Glutamatergic neuron (in vitro differentiated cells): ENCODE data around the gene PGP. TPM values are rescaled to one million over a fixed set of nuclear protein-coding genes. Genes with fewer than 3 reads are reported as not detected.

ENCODE experiments used
- DNase-seq: peaks from one replicate; pipeline ENCODE4 v3.0.0; 2022
- H3K27ac Mint-ChIP-seq: one replicate; pipeline ENCODE4 v1.8.0; 2020; ENCODE audit warnings: mild to moderate bottlenecking, mixed read lengths, inconsistent platforms; ENCODE audit not compliant: unreplicated experiment
- H3K27me3 Mint-ChIP-seq: one replicate; pipeline ENCODE4 v1.8.0; 2020; ENCODE audit warnings: mild to moderate bottlenecking, moderate library complexity, mixed read lengths, inconsistent platforms; ENCODE audit not compliant: unreplicated experiment
- H3K36me3 Mint-ChIP-seq: one replicate; pipeline ENCODE4 v1.8.0; 2020; ENCODE audit warnings: mild to moderate bottlenecking, mixed read lengths, inconsistent platforms; ENCODE audit not compliant: unreplicated experiment
- H3K4me1 Mint-ChIP-seq: one replicate; pipeline ENCODE4 v1.8.0; 2020; ENCODE audit warnings: mild to moderate bottlenecking, low read depth, mixed read lengths, inconsistent platforms; ENCODE audit not compliant: unreplicated experiment
- H3K4me3 Mint-ChIP-seq: one replicate; pipeline ENCODE4 v1.8.0; 2020; ENCODE audit warnings: mild to moderate bottlenecking, mixed read lengths, inconsistent platforms; ENCODE audit not compliant: unreplicated experiment
- H3K9me3 Mint-ChIP-seq: one replicate; pipeline ENCODE4 v1.8.0; 2020; ENCODE audit warnings: mild to moderate bottlenecking, moderate library complexity, mixed read lengths, inconsistent platforms; ENCODE audit not compliant: unreplicated experiment
- total RNA-seq: library from RNA; stranded (reverse); fragmentation: NEBNext Ultra II Directional; extraction: Animal tissue kit (Norgen Biotek cat#: 25700); gene quantifications from one replicate; pipeline ENCODE4 v1.2.1, GENCODE V29; 2021; ENCODE audit not compliant: unreplicated experiment
- TF ChIP-seq, protein P1 (sequence below): fragments of 200-600 bp; sonication (generic); IDR thresholded peaks from one replicate; pipeline ENCODE4 v1.5.0; 2021; ENCODE audit not compliant: partially characterized antibody, unreplicated experiment

The PGP gene
- total RNA-seq, 1 donor from 2014 or later: 33.9 TPM

DNA sequence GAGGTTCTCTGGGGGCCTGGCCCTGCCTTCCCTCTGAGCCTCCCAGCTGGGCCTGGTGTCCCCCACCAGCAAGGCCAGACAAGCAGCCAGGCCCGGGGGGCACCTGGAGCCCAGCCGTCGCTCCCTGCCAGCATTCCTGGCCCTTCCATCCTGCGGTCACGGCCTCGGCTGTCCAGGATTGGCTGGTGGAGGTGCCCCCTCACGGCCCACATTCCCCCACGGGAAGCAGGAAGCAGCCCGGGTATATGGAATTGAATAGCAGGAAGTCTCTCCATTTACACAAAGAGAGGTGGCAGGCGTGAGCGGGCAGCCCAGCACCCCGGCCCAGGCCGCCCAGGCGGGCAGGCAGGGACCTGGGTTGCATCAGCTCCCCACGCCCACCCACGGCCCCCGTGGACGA, 44.6 kb downstream of the PGP start:
- Mint-ChIP-seq H3K9me3 (no peaks in the 10 kb centered on the region), H3K4me3 (no peak overlapping the region), H3K4me1 (peaks cover 3% of the 10 kb centered on the region), H3K27ac (no peak overlapping the region), H3K27me3 (peaks cover 4% of the 10 kb centered on the region), H3K36me3 (no peaks in the 10 kb centered on the region)
- TF ChIP-seq, protein P1, sequence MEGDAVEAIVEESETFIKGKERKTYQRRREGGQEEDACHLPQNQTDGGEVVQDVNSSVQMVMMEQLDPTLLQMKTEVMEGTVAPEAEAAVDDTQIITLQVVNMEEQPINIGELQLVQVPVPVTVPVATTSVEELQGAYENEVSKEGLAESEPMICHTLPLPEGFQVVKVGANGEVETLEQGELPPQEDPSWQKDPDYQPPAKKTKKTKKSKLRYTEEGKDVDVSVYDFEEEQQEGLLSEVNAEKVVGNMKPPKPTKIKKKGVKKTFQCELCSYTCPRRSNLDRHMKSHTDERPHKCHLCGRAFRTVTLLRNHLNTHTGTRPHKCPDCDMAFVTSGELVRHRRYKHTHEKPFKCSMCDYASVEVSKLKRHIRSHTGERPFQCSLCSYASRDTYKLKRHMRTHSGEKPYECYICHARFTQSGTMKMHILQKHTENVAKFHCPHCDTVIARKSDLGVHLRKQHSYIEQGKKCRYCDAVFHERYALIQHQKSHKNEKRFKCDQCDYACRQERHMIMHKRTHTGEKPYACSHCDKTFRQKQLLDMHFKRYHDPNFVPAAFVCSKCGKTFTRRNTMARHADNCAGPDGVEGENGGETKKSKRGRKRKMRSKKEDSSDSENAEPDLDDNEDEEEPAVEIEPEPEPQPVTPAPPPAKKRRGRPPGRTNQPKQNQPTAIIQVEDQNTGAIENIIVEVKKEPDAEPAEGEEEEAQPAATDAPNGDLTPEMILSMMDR: no peak
- no peak for DNase-seq

DNA sequence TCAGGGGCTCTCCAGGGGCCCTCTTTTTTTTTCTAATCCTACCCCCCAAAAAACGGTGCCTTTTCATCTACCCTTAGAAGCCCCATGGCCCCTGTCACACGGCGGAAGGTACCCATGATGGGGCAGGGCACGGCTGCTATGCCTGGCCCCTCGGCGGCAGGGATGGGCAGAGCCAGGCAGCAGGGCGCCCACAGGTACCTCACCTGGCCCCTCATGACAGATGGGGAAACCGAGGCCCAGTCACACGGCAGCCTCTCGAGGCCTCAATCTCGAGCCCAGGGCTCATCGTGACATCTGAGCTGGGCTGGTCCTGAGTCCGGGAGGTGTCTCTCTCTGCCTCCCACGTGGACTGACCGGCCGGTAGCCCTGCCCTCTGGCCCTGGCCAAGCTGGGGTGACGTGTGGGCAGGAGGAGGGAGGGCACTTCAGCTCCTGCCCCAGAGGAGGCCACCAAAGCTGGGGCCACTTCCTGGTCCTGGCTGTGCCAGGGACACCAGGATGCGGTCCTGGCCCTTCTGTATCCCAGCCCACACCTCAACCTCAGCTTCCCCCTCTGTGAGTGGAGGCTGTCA, 47.5 kb downstream of the PGP start:
- Mint-ChIP-seq H3K27me3 (peaks cover 4% of the 10 kb centered on the region), H3K4me1 (peaks cover 3% of the 10 kb centered on the region), H3K36me3 (no peaks in the 10 kb centered on the region), H3K4me3 (no peak overlapping the region), H3K27ac (no peak overlapping the region), H3K9me3 (no peaks in the 10 kb centered on the region)
- no peak for DNase-seq
- TF ChIP-seq, protein P1: no peak

- peaks cover 3% of the 10 kb centered on the region for H3K4me1 Mint-ChIP-seq
- H3K27ac Mint-ChIP-seq: no peak overlapping the region
- TF ChIP-seq, protein P1: no peak
- peaks cover 2% of the 10 kb centered on the region for H3K27me3 Mint-ChIP-seq
- H3K9me3 Mint-ChIP-seq: no peaks in the 10 kb centered on the region
- H3K36me3 Mint-ChIP-seq: no peaks in the 10 kb centered on the region
- DNase-seq: no peak
- no peak overlapping the region for H3K4me3 Mint-ChIP-seq
Observed at GRCh38 chr16:2166263-2167067, 48.2 kb downstream of the PGP start.

DNA sequence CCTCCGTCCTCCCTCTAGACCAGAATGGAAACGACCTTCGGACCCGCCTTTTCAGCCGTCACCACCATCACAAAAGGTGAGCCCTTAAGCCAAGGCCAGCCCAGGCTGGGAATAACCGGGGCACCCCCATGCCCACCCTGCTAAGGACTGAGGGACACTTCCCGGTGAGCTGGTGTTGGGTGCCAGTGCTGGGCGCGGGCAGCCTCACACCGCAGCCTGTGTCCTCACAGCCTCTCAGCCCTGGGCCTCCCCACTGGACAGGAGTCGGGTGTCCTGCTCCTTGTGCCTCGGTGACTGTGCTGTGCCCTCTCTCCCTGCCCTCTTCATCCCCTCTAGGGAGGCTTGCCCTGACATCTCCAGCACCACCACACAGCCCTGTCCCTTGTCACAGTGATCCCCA, 48.8 kb downstream of the PGP start:
- Mint-ChIP-seq H3K9me3 (no peaks in the 10 kb centered on the region), H3K36me3 (no peaks in the 10 kb centered on the region), H3K27me3 (peaks cover 2% of the 10 kb centered on the region), H3K27ac (no peak overlapping the region), H3K4me1 (peaks cover 3% of the 10 kb centered on the region), H3K4me3 (no peak overlapping the region)
- TF ChIP-seq, protein P1: no peak
- DNase-seq: no peak
